ENCODE results near the gene CNTNAP2. TPM values are rescaled to one million over a fixed set of nuclear protein-coding genes. Genes with fewer than 3 reads are reported as not detected.

The CNTNAP2 gene
- total RNA-seq, 1 experiment from 2014 or later: 64.5 TPM

DNA sequence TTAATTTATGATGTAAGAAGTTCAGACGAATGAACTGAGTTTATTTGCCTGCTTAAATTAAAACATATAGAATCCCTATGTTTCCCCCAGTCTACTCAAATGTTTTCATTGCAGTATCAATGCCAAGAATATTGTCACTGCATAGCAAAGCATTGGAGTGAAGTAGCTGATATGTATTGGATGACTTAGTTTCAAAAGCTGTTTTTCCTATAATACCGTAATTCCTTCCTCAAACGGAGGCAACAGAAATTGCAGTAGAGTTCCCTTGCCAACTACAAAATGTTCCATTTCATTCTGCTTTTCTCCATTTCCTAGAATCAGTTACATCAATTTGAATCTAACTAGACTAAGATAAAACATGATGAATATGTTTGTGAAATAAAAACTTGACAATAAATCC, 174.1 kb downstream of the CNTNAP2 start:
- H3K27me3 Mint-ChIP-seq (ENCODE audit: low read depth): no peaks in the 10 kb centered on the region
- H2AK5ac ChIP-seq (ENCODE audit: insufficient read length, low read length): no peak overlapping the region
- H3K56ac ChIP-seq (ENCODE audit: insufficient read length, low read depth, low read length): no peak overlapping the region
- no peaks in the 10 kb centered on the region for H3K27me3 ChIP-seq (ENCODE audit: insufficient read depth, low read length)
- 0 out of 2 replicates have a peak, but pooled peaks cover 2% of the 10 kb centered on the region for H3K4me1 ChIP-seq (ENCODE audit: insufficient read depth, low read length)
- H4K20me1 ChIP-seq (ENCODE audit: control insufficient read depth, insufficient read depth, insufficient read length): no peaks in the 10 kb centered on the region
- peaks cover 0 to 3% of the 10 kb centered on the region in 2 experiments; a peak in 2 of 5 replicates for H3K9me3 Mint-ChIP-seq
- H4K91ac ChIP-seq (ENCODE audit: insufficient read length, low read depth, low read length): no peak overlapping the region
- no peak overlapping the region for H2BK15ac ChIP-seq (ENCODE audit: low read depth, low read length)
- H2BK120ac ChIP-seq (ENCODE audit: low read depth, low read length, poor library complexity, severe bottlenecking): no peak overlapping the region
- H2BK12ac ChIP-seq (ENCODE audit: insufficient read length, low read depth, low read length): no peak overlapping the region
- no peak for DNase-seq
- no peak overlapping the region for H3K4me2 ChIP-seq (ENCODE audit: insufficient read depth, insufficient read length, low read length)
- H2BK20ac ChIP-seq (ENCODE audit: low read depth, low read length, poor library complexity, severe bottlenecking): no peak overlapping the region
- H3K14ac ChIP-seq (ENCODE audit: insufficient read depth, low read length): no peak overlapping the region
- no peak overlapping the region for H3K4me3 Mint-ChIP-seq
- no peak overlapping the region for H3K27ac ChIP-seq (ENCODE audit: insufficient read length, low read depth, low read length)
- H3K79me1 ChIP-seq (ENCODE audit: insufficient read depth, low read depth, low read length, poor library complexity, severe bottlenecking): no peaks in the 10 kb centered on the region
- no peak overlapping the region for H2BK5ac ChIP-seq (ENCODE audit: insufficient read length, low read length)
- no peak overlapping the region for H3K23ac ChIP-seq (ENCODE audit: insufficient read length, low read depth, low read length)
- no peaks in the 10 kb centered on the region for H3K79me2 ChIP-seq (ENCODE audit: insufficient read depth, low read length)
- H3K23me2 ChIP-seq (ENCODE audit: insufficient read length, low read depth, low read length, poor library complexity, severe bottlenecking): no peaks in the 10 kb centered on the region
- TF ChIP-seq, protein P1, sequence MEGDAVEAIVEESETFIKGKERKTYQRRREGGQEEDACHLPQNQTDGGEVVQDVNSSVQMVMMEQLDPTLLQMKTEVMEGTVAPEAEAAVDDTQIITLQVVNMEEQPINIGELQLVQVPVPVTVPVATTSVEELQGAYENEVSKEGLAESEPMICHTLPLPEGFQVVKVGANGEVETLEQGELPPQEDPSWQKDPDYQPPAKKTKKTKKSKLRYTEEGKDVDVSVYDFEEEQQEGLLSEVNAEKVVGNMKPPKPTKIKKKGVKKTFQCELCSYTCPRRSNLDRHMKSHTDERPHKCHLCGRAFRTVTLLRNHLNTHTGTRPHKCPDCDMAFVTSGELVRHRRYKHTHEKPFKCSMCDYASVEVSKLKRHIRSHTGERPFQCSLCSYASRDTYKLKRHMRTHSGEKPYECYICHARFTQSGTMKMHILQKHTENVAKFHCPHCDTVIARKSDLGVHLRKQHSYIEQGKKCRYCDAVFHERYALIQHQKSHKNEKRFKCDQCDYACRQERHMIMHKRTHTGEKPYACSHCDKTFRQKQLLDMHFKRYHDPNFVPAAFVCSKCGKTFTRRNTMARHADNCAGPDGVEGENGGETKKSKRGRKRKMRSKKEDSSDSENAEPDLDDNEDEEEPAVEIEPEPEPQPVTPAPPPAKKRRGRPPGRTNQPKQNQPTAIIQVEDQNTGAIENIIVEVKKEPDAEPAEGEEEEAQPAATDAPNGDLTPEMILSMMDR (conservative IDR thresholded peaks at IDR 0.05): no peak
- H3K9ac ChIP-seq (ENCODE audit: extremely low read depth, insufficient read length, low read length): no peak overlapping the region
- H3K4ac ChIP-seq (ENCODE audit: low read depth, low read length): no peak overlapping the region
- no peak overlapping the region for H3T11ph ChIP-seq (ENCODE audit: low read length)
- H3K36me3 Mint-ChIP-seq (ENCODE audit: insufficient read depth in 1 of 3, low read depth in 3 of 3): 0 out of 7 replicates have a peak, but pooled peaks cover 0 to 7% (median 0%) of the 10 kb centered on the region in 3 experiments
- H4K8ac ChIP-seq (replicated peaks; ENCODE audit: insufficient read length, low read depth, low read length): no peak overlapping the region
- H4K5ac ChIP-seq (ENCODE audit: insufficient read length, low read depth, low read length): no peak overlapping the region
- no peak overlapping the region for H3K18ac ChIP-seq (ENCODE audit: insufficient read length, low read depth, low read length)
- H3K27ac Mint-ChIP-seq: no peak overlapping the region
- no peaks in the 10 kb centered on the region for H3K9me3 ChIP-seq (ENCODE audit: control insufficient read depth, low read depth, low read length)
- no peak overlapping the region for H2AFZ ChIP-seq (ENCODE audit: low read length)
- no CpG with 5 or more reads among the region's 3 CpGs for WGBS (ENCODE audit: extremely low coverage, insufficient read length, low lambda C conversion rate)
- peaks cover 13 to 17% of the 10 kb centered on the region in 2 experiments for H3K4me1 Mint-ChIP-seq
